RWPE1 (cell line): ENCODE results near the gene AMY2B.
"Not testable (repeated sequence)": the region's sequence is repeated elsewhere in the genome, so short reads cannot be mapped to it uniquely, and the experiment has no call there.

Experiments
- CTCF ChIA-PET: fragments of 350-600 bp; sonication (Branson Sonifier 250); formaldehyde crosslinking; extraction: SDS; loops from one replicate; lab custom pipeline; 2021; lab: Yijun Ruan, JAX
- POLR2A ChIA-PET: fragments of 400-600 bp; formaldehyde crosslinking; extraction: SDS; loops from one replicate; lab custom pipeline; 2020; ENCODE audit warnings: antibody characterized with exemption; ENCODE audit not compliant: low non-redundant PET; lab: Yijun Ruan, JAX
- DNase-seq: peaks from one replicate; pipeline ENCODE4 v3.0.0; 2012; ENCODE audit warnings: low spot score
- H3K27ac ChIP-seq: fragments of 450-650 bp; 2 replicates; pipeline ENCODE4 v1.5.1; 2017
- TF ChIP-seq, protein P1 (sequence below): fragments of 450-650 bp; conservative IDR thresholded peaks from 2 replicates; pipeline ENCODE4 v1.5.1; 2017; ENCODE audit warnings: low read depth, mild to moderate bottlenecking

Gene AMY2B

DNA sequence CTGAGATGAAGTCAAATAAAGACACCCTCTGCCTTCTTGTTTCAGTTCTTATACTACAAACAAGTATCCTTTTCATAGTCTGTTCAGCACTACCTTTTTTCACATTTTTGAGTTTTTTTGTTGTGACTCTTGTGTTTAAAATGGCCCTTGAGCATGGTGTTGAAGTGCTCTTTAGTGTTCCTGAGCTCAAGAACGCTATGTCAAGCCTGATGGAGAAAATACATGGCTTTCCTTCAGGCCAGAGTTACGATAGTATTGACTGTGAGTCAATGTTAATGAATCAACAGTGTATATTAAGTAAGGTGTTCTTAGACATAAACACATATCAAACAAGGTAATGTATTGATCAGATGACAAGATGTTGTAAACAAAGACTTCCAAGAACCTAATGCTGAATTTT is 33.2 kb upstream of the AMY2B start:
- TF ChIP-seq, protein P1, sequence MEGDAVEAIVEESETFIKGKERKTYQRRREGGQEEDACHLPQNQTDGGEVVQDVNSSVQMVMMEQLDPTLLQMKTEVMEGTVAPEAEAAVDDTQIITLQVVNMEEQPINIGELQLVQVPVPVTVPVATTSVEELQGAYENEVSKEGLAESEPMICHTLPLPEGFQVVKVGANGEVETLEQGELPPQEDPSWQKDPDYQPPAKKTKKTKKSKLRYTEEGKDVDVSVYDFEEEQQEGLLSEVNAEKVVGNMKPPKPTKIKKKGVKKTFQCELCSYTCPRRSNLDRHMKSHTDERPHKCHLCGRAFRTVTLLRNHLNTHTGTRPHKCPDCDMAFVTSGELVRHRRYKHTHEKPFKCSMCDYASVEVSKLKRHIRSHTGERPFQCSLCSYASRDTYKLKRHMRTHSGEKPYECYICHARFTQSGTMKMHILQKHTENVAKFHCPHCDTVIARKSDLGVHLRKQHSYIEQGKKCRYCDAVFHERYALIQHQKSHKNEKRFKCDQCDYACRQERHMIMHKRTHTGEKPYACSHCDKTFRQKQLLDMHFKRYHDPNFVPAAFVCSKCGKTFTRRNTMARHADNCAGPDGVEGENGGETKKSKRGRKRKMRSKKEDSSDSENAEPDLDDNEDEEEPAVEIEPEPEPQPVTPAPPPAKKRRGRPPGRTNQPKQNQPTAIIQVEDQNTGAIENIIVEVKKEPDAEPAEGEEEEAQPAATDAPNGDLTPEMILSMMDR: no peak
- CTCF ChIA-PET: no interaction called here
- no peak overlapping the region for H3K27ac ChIP-seq
- DNase-seq: no peak
- POLR2A ChIA-PET: no interaction called here

GRCh38 chr1:103541431-103541830 is 30.0 kb upstream of the AMY2B start:
- DNase-seq: no peak
- no peak overlapping the region for H3K27ac ChIP-seq
- CTCF ChIA-PET: no interaction called here
- TF ChIP-seq, protein P1: no peak
- POLR2A ChIA-PET: no interaction called here

- ChIA-PET POLR2A (no interaction called here), CTCF (interaction anchor here (0.6 kb wide), 1 partner anchor 8 kb away, joined by 4 read pairs; no protein-coding TSS in a partner anchor)
Observed at GRCh38 chr1:103546496-103546895, 24.9 kb upstream of the AMY2B start.

GRCh38 chr1:103547840-103548239 is 23.5 kb upstream of the AMY2B start:
- ChIA-PET CTCF (no interaction called here), POLR2A (no interaction called here)
- TF ChIP-seq, protein P1: no peak
- H3K27ac ChIP-seq: no peak overlapping the region
- no peak for DNase-seq

More at GRCh38 chr1:103546496-103546895, 24.9 kb upstream of the AMY2B start:
- no peak for DNase-seq
- H3K27ac ChIP-seq: no peak overlapping the region
- TF ChIP-seq, protein P1: no peak

DNA sequence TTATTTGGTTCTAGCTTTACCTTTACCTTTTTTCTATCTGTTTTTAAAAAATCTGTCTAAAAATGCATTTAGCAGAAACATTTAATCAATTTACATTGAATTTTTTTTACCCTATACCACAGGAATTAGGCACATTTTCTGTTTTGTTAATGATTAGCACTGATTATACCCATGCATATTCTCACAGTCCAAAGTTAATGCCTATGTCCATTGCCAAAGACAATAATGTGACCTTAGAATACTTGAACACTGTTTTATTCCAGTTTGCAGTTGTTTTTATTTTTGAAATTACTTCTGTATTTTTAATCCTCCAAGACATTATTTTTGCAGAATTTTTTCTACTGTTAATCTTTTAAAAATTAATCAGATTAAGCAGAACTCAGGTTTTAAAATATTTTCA is 11.0 kb upstream of the AMY2B start:
- ChIA-PET CTCF (no interaction called here), POLR2A (no interaction called here)
- H3K27ac ChIP-seq: no peak overlapping the region
- TF ChIP-seq, protein P1: no peak
- DNase-seq: no peak

DNA sequence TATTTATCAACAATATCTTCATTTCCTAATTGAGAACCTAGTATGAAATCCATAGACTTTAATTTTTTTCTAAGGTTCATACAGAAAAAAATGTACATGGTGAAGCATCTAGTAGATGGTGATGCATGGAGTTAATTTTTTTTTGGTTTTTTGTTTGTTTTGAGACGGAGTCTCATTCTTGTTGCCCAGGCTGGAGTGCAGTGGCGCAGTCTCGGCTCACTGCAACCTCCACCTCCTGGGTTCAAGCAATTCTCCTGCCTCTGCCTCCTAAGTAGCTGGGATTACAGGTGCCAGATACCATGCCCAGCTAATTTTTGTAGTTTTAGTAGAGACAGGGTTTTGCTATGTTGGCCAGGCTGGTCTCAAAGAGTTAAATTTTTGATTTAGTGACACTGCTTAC is 10.3 kb upstream of the AMY2B start:
- DNase-seq, H3K27ac ChIP-seq, POLR2A ChIA-PET, CTCF ChIA-PET: not testable (repeated sequence)

GRCh38 chr1:103561643-103562395 is 9.6 kb upstream of the AMY2B start:
- POLR2A ChIA-PET: no interaction called here
- CTCF ChIA-PET: no interaction called here
- no peak for DNase-seq
- no peak overlapping the region for H3K27ac ChIP-seq
- TF ChIP-seq, protein P1: no peak
